Measurements from ENCODE around the gene ZNF609.
"Not testable (repeated sequence)": the region's sequence is repeated elsewhere in the genome, so short reads cannot be mapped to it uniquely, and the experiment has no call there.

ZNF609 gene

DNA sequence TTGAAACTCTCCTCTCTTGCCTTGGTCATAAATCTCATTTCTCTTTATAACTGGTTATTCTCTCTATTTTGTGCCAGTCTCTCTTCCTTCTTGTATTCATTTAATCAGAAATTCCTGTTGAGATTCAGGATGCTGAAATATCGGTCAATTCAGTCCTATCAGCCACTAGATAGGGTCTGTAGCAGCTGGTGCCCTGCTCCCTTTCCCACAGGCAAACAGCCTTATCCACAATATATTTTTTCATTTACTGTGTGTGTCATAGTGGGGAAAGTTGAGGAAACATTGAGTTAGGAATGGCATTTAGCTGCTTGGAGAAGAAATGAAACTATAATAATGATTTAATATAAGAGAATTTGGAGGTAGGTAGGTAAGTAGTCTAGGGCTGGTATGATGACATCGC is 168.7 kb downstream of the ZNF609 start:
- no peak for DNase-seq (ENCODE audit: low spot score)
- peaks cover 33% of the 10 kb centered on the region for H3K36me3 Mint-ChIP-seq (ENCODE audit: low read depth)
- no peaks in the 10 kb centered on the region for H3K9me3 Mint-ChIP-seq
- H3K4me3 Mint-ChIP-seq = no peak overlapping the region
- H3K27ac Mint-ChIP-seq = peak overlapping the region; percentile 28
- no peaks in the 10 kb centered on the region for H3K27me3 Mint-ChIP-seq (ENCODE audit: low read depth)
- H3K4me1 Mint-ChIP-seq (ENCODE audit: low read depth) = peaks cover 54% of the 10 kb centered on the region

DNA sequence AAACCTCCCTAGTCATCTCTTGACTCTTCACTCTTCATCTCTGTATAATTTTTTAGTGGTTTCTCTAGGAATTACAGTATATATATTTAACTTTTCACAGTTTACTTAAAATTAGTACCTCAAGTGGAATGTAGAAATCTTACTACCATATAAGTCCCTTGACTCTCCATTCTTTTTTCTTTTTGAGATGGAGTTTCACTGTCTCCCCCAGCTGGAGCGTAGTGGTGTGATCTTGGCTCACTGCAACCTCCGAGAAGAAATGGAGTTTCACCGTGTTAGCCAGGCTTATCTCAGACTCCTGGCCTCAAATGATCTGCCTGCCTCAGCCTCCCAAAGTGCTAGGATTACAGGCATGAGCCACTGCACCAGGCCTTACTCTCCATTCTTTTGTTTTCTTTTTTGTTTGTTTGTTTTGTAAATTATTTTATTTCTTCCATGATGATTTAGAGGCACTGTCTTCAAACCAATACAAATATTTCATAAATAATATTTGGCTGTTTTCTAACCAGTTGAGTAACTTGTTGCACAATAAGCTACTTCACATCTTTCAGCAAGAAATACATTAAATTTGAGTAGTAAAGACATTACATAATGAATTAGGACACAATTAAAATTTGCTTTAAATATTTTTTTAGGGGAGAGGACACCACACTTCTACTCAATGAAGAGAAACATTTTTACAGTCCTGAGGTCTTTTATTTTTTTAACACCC is 170.2 kb downstream of the ZNF609 start:
- H3K27ac Mint-ChIP-seq = peak overlapping the region; percentile 52
- H3K4me3 Mint-ChIP-seq = no peak overlapping the region
- peaks cover 29% of the 10 kb centered on the region for H3K36me3 Mint-ChIP-seq (ENCODE audit: low read depth)
- H3K4me1 Mint-ChIP-seq (ENCODE audit: low read depth) = peaks cover 57% of the 10 kb centered on the region
- no peak for DNase-seq (ENCODE audit: low spot score)
- no peaks in the 10 kb centered on the region for H3K27me3 Mint-ChIP-seq (ENCODE audit: low read depth)
- H3K9me3 Mint-ChIP-seq = no peaks in the 10 kb centered on the region

DNA sequence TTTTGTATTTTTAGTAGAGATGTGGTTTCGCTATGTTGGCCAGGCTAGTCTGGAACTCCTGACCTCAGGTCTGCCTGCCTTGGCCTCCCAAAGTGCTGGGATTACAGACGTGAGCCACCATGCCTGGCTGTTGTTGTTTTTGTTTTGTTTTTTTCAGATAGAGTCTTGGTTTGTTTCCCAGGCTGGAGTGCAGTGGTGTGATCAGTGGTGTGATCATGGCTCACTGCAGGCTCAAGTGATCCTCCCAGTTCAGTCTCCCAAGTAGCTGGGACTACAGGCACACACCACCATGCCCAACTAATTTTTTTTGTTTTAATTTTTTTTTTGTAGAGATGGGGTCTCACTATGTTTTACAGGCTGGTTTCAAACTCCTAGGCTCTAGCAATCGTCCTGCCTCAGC is 172.3 kb downstream of the ZNF609 start:
- DNase-seq (ENCODE audit: low spot score); H3K4me3 Mint-ChIP-seq; H3K27me3 Mint-ChIP-seq (ENCODE audit: low read depth); H3K9me3 Mint-ChIP-seq: not testable (repeated sequence)
- Mint-ChIP-seq H3K4me1 (ENCODE audit: low read depth) (peaks cover 59% of the 10 kb centered on the region), H3K27ac (peak overlapping the region; percentile 17), H3K36me3 (ENCODE audit: low read depth) (peaks cover 34% of the 10 kb centered on the region)

DNA sequence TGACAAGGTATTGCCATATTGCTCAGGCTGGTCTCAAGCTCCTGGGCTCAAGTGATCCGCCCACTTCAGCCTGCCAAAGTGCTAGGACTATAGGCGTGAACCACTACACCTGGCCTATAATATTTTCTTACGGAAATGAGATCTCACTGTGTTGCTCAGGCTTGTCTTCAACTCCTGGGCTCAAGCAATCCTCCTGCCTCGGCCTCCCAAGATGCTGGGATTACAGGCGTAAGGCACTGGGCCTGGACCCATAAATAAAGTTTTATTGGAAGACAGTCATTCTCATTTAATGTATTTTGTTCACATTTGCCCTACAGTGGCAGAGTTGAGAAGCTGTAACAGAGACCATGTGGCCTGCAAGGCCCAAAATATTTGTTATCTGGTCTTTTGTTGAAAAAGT is 173.0 kb downstream of the ZNF609 start:
- peaks cover 39% of the 10 kb centered on the region for H3K36me3 Mint-ChIP-seq (ENCODE audit: low read depth)
- H3K27ac Mint-ChIP-seq = peak overlapping the region; percentile 39
- no peak overlapping the region for H3K4me3 Mint-ChIP-seq
- no peak for DNase-seq (ENCODE audit: low spot score)
- H3K27me3 Mint-ChIP-seq (ENCODE audit: low read depth) = no peaks in the 10 kb centered on the region
- H3K4me1 Mint-ChIP-seq (ENCODE audit: low read depth) = peaks cover 61% of the 10 kb centered on the region
- peaks cover 5% of the 10 kb centered on the region for H3K9me3 Mint-ChIP-seq

DNA sequence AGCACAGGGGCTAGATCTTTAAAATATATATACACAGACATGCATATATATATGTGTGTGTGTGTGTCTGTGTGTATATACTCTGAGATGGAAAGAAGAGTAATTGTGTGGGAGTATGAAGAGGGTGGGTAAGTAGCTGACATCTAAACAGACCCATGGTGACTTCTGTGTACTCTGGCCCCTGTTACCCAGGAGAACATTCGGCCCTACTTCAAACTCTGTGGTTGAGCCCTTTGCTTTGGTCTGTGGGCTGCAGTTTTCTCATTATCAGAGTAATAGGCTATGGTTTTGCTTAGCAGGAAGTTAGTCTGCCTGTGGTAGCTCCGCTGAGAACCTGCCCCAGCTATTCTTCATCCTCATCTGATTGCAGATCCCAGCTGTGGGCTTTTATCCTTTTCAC is 173.6 kb downstream of the ZNF609 start:
- no peaks in the 10 kb centered on the region for H3K27me3 Mint-ChIP-seq (ENCODE audit: low read depth)
- peaks cover 36% of the 10 kb centered on the region for H3K36me3 Mint-ChIP-seq (ENCODE audit: low read depth)
- H3K4me1 Mint-ChIP-seq (ENCODE audit: low read depth) = peaks cover 59% of the 10 kb centered on the region
- H3K9me3 Mint-ChIP-seq = peaks cover 5% of the 10 kb centered on the region
- H3K27ac Mint-ChIP-seq = peak overlapping the region; percentile 85
- H3K4me3 Mint-ChIP-seq = peak overlapping the region; percentile 68
- DNase-seq (ENCODE audit: low spot score) = peak; percentile 61

DNA sequence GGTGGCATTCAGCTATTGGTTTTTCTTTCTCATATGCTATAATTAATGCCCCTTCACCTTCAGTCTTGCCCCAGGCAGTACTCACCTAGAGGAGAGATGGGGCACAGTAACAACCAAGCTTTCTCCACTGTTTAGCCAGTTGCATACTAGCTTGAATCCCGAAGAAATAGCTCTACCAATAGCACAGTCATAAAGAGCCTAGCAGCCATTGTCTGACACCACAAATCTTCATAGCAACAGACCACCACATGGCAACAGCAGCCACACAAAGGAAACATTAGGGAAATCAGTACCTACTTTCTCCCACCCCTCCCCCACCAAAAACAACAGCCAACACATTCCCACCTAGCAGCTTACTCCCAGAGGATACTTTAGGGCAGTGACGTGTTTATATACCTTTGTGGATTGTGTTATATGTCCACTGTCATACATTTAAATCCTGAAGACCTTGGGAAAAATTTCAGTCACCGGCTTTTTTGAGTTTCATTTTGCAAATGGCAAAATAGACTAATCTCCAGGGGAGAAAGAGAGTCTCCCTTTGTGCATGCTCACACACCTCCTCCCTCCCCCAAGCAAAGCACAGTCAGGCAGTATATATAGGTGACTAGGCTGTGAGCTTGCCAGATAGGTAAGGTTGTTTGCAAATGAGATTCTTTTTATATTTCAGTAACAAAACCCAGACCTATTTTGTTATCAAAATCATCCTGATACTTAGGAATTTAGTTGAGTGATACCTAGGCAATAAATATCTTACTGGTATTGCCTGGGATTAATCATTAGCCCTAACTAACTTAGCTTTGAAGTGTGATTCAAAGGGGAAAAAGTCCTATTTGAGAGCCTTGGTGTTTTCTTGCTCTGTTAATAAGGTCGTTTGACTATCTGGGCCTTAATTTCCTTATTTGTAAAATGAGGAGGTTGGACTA is 174.5 kb downstream of the ZNF609 start:
- Mint-ChIP-seq H3K27ac (peak overlapping the region; percentile 85), H3K4me1 (ENCODE audit: low read depth) (peaks cover 60% of the 10 kb centered on the region), H3K9me3 (peaks cover 5% of the 10 kb centered on the region), H3K4me3 (peak overlapping the region; percentile 68), H3K27me3 (ENCODE audit: low read depth) (no peaks in the 10 kb centered on the region), H3K36me3 (ENCODE audit: low read depth) (peaks cover 34% of the 10 kb centered on the region)
- DNase-seq (ENCODE audit: low spot score) = peak; percentile 31

DNA sequence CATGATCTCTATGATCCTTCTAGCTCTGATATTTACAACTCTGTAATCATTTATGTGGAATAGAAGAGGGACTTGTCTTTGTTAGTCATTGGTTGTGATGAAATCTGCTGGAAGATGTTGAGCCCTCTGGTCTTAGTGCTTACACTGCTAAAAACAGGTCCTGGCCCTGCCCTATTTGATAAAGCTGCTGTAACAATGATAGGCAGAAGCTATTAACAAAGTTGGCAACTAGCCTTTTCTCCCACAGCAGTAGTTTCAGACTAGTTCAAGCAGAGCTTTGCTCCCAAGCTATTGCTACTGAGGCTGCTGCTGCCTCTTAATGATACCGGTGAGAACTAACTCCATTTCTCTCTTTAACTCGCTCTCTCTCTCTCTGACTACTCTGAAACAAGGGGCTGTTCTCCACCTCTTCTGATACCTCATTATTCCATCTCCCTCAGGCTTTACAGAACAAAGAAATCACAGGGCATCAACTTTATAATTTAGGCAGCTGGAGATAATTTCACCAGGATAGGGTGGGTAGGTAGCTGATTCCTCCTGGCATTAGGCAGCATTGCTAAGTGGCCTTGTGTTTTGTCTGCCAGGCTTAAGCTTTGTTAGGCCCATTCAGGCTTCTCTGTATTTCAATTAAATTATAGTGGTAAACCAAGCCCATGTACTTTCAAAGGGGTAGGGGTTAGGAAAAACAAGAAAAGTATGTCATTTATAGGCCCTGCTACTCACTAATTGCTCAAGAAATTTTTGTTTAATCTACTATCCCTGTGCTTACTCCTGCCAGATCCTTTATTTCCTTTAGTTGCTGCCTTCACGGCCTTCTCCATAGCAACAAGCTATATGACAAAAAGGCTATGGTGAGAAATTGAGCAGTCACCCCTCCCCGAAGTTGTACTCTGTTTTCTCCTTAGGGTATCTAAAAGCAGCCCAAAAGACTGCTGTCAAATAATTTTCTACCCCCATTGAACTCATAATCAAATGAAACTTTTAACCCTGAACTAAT is 175.4 kb downstream of the ZNF609 start:
- no peak for DNase-seq (ENCODE audit: low spot score)
- no peak overlapping the region for H3K27ac Mint-ChIP-seq
- no peak overlapping the region for H3K4me3 Mint-ChIP-seq
- H3K27me3 Mint-ChIP-seq (ENCODE audit: low read depth) = no peaks in the 10 kb centered on the region
- H3K36me3 Mint-ChIP-seq (ENCODE audit: low read depth) = peaks cover 33% of the 10 kb centered on the region
- H3K4me1 Mint-ChIP-seq (ENCODE audit: low read depth) = peaks cover 62% of the 10 kb centered on the region
- peaks cover 5% of the 10 kb centered on the region for H3K9me3 Mint-ChIP-seq

DNA sequence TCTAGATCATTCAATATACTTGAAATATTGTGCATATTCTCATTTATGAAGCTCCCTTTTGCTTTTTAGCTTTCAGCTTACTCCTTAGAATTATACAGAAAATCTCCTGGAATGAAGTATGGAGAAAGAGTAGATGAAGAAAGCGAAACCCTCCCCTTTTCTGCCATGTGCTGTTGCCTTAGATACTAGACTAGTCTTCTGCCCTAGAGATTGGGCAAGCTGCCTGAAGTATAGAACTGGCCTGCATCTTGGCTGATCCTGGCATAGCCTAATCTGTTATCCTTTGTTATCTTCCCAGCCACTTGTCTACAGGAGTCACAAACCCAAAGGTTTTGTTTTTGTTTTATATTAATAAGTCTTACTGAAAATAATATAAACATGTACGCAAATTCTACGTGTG is 176.2 kb downstream of the ZNF609 start:
- Mint-ChIP-seq H3K9me3 (peaks cover 5% of the 10 kb centered on the region), H3K27ac (no peak overlapping the region), H3K4me1 (ENCODE audit: low read depth) (peaks cover 64% of the 10 kb centered on the region), H3K27me3 (ENCODE audit: low read depth) (no peaks in the 10 kb centered on the region), H3K36me3 (ENCODE audit: low read depth) (peaks cover 29% of the 10 kb centered on the region), H3K4me3 (no peak overlapping the region)
- no peak for DNase-seq (ENCODE audit: low spot score)

DNA sequence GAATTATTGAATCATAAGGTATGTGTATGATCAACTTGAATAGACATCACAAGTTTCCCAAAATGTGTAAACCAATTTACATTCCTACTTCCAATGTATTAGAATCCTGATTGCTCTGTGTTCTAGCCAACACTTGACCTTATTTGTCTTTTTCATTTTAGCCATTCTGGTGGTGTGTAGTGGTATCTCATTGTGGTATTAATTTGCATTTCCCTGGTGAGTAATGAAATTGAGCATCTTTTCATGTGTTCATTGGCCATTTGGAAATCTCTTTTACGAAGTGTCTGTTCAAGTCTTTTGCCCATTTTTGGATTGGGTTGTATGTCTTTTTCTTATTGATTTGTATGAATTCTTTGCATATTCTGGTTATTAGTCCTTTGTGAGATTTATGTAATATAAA is 177.0 kb downstream of the ZNF609 start:
- H3K4me3 Mint-ChIP-seq = no peak overlapping the region
- H3K9me3 Mint-ChIP-seq = peaks cover 5% of the 10 kb centered on the region
- H3K36me3 Mint-ChIP-seq (ENCODE audit: low read depth) = peaks cover 29% of the 10 kb centered on the region
- no peak overlapping the region for H3K27ac Mint-ChIP-seq
- peaks cover 64% of the 10 kb centered on the region for H3K4me1 Mint-ChIP-seq (ENCODE audit: low read depth)
- no peaks in the 10 kb centered on the region for H3K27me3 Mint-ChIP-seq (ENCODE audit: low read depth)
- no peak for DNase-seq (ENCODE audit: low spot score)

DNA sequence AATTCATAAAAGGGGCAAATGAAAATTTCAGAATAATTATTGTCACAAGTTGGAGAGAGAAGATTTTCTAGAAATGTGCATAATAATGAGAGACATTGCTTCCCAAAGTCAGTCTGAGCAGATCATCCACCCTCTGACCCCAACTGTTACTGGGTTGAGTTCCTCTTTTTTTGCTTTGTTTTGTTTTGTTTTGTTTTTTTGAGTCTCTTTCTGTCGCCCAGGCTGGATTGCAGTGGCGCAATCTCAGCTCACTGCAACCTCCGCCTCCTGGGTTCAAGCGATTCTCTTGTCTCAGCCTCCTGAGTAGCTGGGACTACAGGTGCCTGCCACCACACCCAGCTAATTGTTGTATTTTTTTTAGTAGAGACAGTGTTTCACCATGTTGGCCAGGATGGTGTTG is 179.4 kb downstream of the ZNF609 start:
- Mint-ChIP-seq H3K36me3 (ENCODE audit: low read depth) (peaks cover 34% of the 10 kb centered on the region), H3K4me1 (ENCODE audit: low read depth) (peaks cover 53% of the 10 kb centered on the region), H3K27ac (peak overlapping the region; percentile 64), H3K4me3 (peak overlapping the region; percentile 36)
- H3K9me3 Mint-ChIP-seq; DNase-seq (ENCODE audit: low spot score); H3K27me3 Mint-ChIP-seq (ENCODE audit: low read depth): not testable (repeated sequence)

DNA sequence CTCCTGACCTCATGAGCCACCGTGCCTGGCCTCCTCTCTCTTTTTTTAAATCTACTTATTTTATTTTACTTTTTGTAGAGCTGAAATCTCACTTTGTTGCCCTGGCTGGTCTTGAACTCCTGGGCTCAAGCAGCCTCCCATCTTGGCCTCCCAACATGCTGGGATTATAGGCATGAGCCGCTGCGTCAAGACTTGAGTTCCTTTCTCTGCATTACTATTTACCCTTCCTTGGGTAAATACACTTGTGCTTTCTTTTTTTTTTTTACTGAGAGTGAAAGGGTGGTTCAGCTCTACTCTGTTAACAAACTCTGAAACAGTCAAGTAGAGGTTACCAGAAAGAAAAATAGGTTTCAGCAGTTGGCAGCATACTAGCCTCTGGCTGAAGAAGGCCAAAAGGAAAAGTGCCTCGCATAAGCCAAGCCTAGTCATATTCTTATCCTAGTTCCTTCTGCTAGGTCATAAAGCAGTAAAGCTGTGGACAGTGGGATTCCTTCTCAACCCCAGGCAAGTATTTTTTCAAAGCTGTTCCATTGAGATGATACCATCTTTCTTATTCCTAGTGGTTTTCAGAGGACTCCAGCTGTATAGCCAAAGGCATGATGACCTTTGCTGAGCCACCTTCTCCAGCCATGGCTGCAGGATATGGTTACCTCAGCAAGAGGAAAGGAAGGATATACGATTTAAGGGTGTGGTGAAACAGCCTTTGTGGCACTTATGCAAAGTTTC is 179.9 kb downstream of the ZNF609 start:
- peaks cover 5% of the 10 kb centered on the region for H3K9me3 Mint-ChIP-seq
- no peak for DNase-seq (ENCODE audit: low spot score)
- H3K4me1 Mint-ChIP-seq (ENCODE audit: low read depth) = peaks cover 50% of the 10 kb centered on the region
- peak overlapping the region; percentile 64 for H3K27ac Mint-ChIP-seq
- H3K27me3 Mint-ChIP-seq (ENCODE audit: low read depth) = no peaks in the 10 kb centered on the region
- H3K36me3 Mint-ChIP-seq (ENCODE audit: low read depth) = peaks cover 34% of the 10 kb centered on the region
- peak overlapping the region; percentile 25 for H3K4me3 Mint-ChIP-seq

DNA sequence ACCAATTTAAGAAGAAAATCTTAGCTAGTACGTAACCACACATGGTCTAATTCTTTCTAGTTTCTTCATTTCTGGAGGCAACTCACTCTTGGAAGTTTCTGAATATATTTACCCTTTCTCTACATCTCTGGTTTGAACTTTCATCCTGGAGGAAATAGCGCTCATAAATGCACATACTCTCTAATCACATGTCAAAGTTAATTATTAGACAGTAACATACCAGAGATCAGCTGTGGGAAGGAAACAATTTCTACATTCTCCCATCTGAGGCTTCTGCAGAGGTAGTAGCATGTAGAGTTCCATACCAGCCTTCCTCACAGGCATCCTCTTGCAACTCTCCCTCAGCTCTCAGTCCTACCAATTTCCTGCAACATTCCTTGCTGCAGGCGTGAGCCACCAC is 182.5 kb downstream of the ZNF609 start:
- Mint-ChIP-seq H3K4me1 (ENCODE audit: low read depth) (peaks cover 37% of the 10 kb centered on the region), H3K36me3 (ENCODE audit: low read depth) (peaks cover 30% of the 10 kb centered on the region), H3K27me3 (ENCODE audit: low read depth) (no peaks in the 10 kb centered on the region), H3K27ac (no peak overlapping the region), H3K4me3 (no peak overlapping the region), H3K9me3 (no peaks in the 10 kb centered on the region)
- no peak for DNase-seq (ENCODE audit: low spot score)

DNA sequence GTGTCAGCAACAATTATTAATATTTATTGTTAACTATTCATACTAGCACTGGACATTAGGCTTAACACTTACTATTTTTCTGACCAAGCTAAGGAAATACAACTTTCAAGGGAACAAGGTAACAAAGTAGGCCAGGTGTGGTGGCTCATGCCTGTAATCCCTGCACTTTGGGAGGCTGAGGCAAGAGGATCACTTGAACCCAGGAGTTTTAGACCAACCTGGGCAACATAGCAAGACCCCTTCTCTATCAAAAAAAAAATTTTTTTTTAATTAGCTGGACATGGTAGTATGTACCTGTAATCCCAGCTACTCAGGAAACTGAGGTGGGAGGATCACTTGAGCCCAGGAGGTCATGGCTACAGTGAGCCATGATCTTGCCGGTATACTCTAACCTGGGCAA is 183.3 kb downstream of the ZNF609 start:
- Mint-ChIP-seq H3K27ac (no peak overlapping the region), H3K36me3 (ENCODE audit: low read depth) (peaks cover 26% of the 10 kb centered on the region), H3K4me3 (no peak overlapping the region), H3K4me1 (ENCODE audit: low read depth) (peaks cover 38% of the 10 kb centered on the region), H3K27me3 (ENCODE audit: low read depth) (no peaks in the 10 kb centered on the region), H3K9me3 (no peaks in the 10 kb centered on the region)
- no peak for DNase-seq (ENCODE audit: low spot score)
